Measurements from ENCODE around the gene IARS2. TPM values are rescaled to one million over a fixed set of nuclear protein-coding genes. Genes with fewer than 3 reads are reported as not detected.
"Not testable (repeated sequence)": the region's sequence is repeated elsewhere in the genome, so short reads cannot be mapped to it uniquely, and the experiment has no call there.

The IARS2 gene
- total RNA-seq, 1 donor from 2014 or later, result 67.0 TPM

- peak; percentile 95 for DNase-seq (ENCODE audit: extremely low spot score, unreplicated experiment)
- peaks cover 3% of the 10 kb centered on the region for H3K36me3 Mint-ChIP-seq (ENCODE audit: unreplicated experiment)
- no peaks in the 10 kb centered on the region for H3K27me3 Mint-ChIP-seq (ENCODE audit: unreplicated experiment)
- H3K4me1 Mint-ChIP-seq (ENCODE audit: unreplicated experiment), result peaks cover 12% of the 10 kb centered on the region
- no peaks in the 10 kb centered on the region for H3K9me3 Mint-ChIP-seq (ENCODE audit: unreplicated experiment)
- no peak for TF ChIP-seq CTCF (IDR thresholded peaks at IDR 0.05)
- H3K27ac Mint-ChIP-seq (ENCODE audit: unreplicated experiment), result peak within 1 kb of the TSS; percentile 82
- peak within 1 kb of the TSS; percentile 97 for H3K4me3 Mint-ChIP-seq (ENCODE audit: unreplicated experiment)
Observed at GRCh38 chr1:220089650-220090556, 4.0 kb upstream of the IARS2 start, which contains the start of gene BPNT1. Gene BPNT1, minus strand, starts transcription at chr1:220089788. Its CDS starts 9,942 bp downstream, at chr1:220079846.

GRCh38 chr1:220092694-220093093, 1.2 kb upstream of the IARS2 start:
- no peaks in the 10 kb centered on the region for H3K9me3 Mint-ChIP-seq (ENCODE audit: unreplicated experiment)
- H3K36me3 Mint-ChIP-seq (ENCODE audit: unreplicated experiment), result peaks cover 10% of the 10 kb centered on the region
- no peak overlapping the region for H3K4me3 Mint-ChIP-seq (ENCODE audit: unreplicated experiment)

GRCh38 chr1:220093361-220094015, 444 bp upstream of the IARS2 start:
- no peak for TF ChIP-seq CTCF (IDR thresholded peaks at IDR 0.05)
- DNase-seq (ENCODE audit: extremely low spot score, unreplicated experiment), result no peak
- Mint-ChIP-seq H3K27me3 (ENCODE audit: unreplicated experiment) (no peaks in the 10 kb centered on the region), H3K9me3 (ENCODE audit: unreplicated experiment) (no peaks in the 10 kb centered on the region), H3K4me1 (ENCODE audit: unreplicated experiment) (peaks cover 22% of the 10 kb centered on the region), H3K4me3 (ENCODE audit: unreplicated experiment) (no peak overlapping the region), H3K27ac (ENCODE audit: unreplicated experiment) (no peak overlapping the region), H3K36me3 (ENCODE audit: unreplicated experiment) (peaks cover 14% of the 10 kb centered on the region)

More at GRCh38 chr1:220092694-220093093, 1.2 kb upstream of the IARS2 start:
- Mint-ChIP-seq H3K27me3 (ENCODE audit: unreplicated experiment) (no peaks in the 10 kb centered on the region), H3K4me1 (ENCODE audit: unreplicated experiment) (peaks cover 20% of the 10 kb centered on the region), H3K27ac (ENCODE audit: unreplicated experiment) (no peak overlapping the region)
- TF ChIP-seq CTCF (IDR thresholded peaks at IDR 0.05), result no peak
- no peak for DNase-seq (ENCODE audit: extremely low spot score, unreplicated experiment)

GRCh38 chr1:220099826-220100225, 5.9 kb downstream of the IARS2 start:
- H3K27ac Mint-ChIP-seq (ENCODE audit: unreplicated experiment), result no peak overlapping the region
- DNase-seq (ENCODE audit: extremely low spot score, unreplicated experiment), result no peak
- no peak overlapping the region for H3K4me3 Mint-ChIP-seq (ENCODE audit: unreplicated experiment)
- no peaks in the 10 kb centered on the region for H3K27me3 Mint-ChIP-seq (ENCODE audit: unreplicated experiment)
- no peak for TF ChIP-seq CTCF (IDR thresholded peaks at IDR 0.05)
- H3K9me3 Mint-ChIP-seq (ENCODE audit: unreplicated experiment), result no peaks in the 10 kb centered on the region
- H3K4me1 Mint-ChIP-seq (ENCODE audit: unreplicated experiment), result peaks cover 13% of the 10 kb centered on the region
- peaks cover 30% of the 10 kb centered on the region for H3K36me3 Mint-ChIP-seq (ENCODE audit: unreplicated experiment)

GRCh38 chr1:220110473-220110872, 16.5 kb downstream of the IARS2 start:
- not testable (repeated sequence) for H3K4me1 Mint-ChIP-seq (ENCODE audit: unreplicated experiment); DNase-seq (ENCODE audit: extremely low spot score, unreplicated experiment); H3K27me3 Mint-ChIP-seq (ENCODE audit: unreplicated experiment); H3K4me3 Mint-ChIP-seq (ENCODE audit: unreplicated experiment); H3K9me3 Mint-ChIP-seq (ENCODE audit: unreplicated experiment); H3K27ac Mint-ChIP-seq (ENCODE audit: unreplicated experiment)
- H3K36me3 Mint-ChIP-seq (ENCODE audit: unreplicated experiment), result peaks cover 34% of the 10 kb centered on the region

- not testable (repeated sequence) for H3K9me3 Mint-ChIP-seq (ENCODE audit: unreplicated experiment); H3K4me1 Mint-ChIP-seq (ENCODE audit: unreplicated experiment); H3K27ac Mint-ChIP-seq (ENCODE audit: unreplicated experiment); H3K4me3 Mint-ChIP-seq (ENCODE audit: unreplicated experiment); H3K27me3 Mint-ChIP-seq (ENCODE audit: unreplicated experiment); DNase-seq (ENCODE audit: extremely low spot score, unreplicated experiment)
- peaks cover 33% of the 10 kb centered on the region for H3K36me3 Mint-ChIP-seq (ENCODE audit: unreplicated experiment)
Observed at GRCh38 chr1:220112600-220112999, 18.7 kb downstream of the IARS2 start.
